Measurements from ENCODE around the gene ARID3A. TPM values are rescaled to one million over a fixed set of nuclear protein-coding genes. Genes with fewer than 3 reads are reported as not detected.
A peak's percentile ranks its signal among the peaks of the same experiment; 100 is the strongest.

The ARID3A gene
- total RNA-seq, 1 experiment from 2014 or later: 116 TPM

DNA sequence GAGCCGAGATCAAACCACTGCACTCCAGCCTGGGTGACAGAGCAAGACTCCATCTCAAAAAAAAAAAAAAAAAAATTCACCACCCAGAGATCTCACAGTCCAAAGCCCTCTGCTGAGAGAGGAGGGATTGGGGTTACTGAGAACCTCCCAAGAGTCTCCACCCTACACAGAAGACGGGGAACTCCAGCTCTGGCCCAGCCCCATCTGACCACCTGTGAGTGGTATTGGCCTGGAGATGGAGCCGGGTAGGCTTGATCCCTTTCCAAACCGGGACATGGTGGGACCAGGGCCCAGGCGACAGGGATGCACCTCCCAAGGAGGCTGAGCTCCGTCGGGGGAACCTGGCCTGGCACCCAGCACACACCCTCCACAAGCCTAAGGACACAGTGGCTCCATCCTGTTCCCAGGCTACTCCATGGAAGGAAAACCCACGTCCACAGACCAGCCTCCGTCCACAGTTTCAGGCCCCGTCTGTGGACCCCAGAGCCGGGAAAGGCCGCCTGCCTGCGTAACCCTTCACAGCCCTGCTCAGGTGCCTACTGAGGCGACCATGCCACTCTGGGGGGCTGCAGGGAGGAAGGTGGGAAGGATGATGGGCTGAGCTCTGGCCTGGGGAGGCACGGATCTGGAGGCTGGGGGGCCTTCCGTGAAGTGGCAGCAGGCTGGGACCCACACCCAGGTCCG lies 93.2 kb downstream of the ARID3A start:
- no peaks in the 10 kb centered on the region; the same call in 1 of the 2 replicates for H3K36me3 Mint-ChIP-seq
- H3K27me3 Mint-ChIP-seq (ENCODE audit: low read depth): no peaks in the 10 kb centered on the region
- H3K4me3 Mint-ChIP-seq: peak overlapping the region; percentile 83
- ChIA-PET CTCF (interaction anchor here (1.3 to 2.1 kb wide), 4 partner anchors 17 to 225 kb away, joined by 3 to 6 read pairs (median 4); partner anchors contain the start of genes ABCA7 and GRIN3B), POLR2A (interaction anchor here (0.5 kb wide), 1 partner anchor 8 kb away, joined by 3 read pairs; no protein-coding TSS in a partner anchor)
- H3K27ac Mint-ChIP-seq: peak overlapping the region; percentile 27; the same call in 1 of the 2 replicates
- H3K9me3 Mint-ChIP-seq: no peaks in the 10 kb centered on the region
- ATAC-seq (no peak), DNase-seq (ENCODE audit: low spot score) (no peak)
- TF ChIP-seq, protein P1, sequence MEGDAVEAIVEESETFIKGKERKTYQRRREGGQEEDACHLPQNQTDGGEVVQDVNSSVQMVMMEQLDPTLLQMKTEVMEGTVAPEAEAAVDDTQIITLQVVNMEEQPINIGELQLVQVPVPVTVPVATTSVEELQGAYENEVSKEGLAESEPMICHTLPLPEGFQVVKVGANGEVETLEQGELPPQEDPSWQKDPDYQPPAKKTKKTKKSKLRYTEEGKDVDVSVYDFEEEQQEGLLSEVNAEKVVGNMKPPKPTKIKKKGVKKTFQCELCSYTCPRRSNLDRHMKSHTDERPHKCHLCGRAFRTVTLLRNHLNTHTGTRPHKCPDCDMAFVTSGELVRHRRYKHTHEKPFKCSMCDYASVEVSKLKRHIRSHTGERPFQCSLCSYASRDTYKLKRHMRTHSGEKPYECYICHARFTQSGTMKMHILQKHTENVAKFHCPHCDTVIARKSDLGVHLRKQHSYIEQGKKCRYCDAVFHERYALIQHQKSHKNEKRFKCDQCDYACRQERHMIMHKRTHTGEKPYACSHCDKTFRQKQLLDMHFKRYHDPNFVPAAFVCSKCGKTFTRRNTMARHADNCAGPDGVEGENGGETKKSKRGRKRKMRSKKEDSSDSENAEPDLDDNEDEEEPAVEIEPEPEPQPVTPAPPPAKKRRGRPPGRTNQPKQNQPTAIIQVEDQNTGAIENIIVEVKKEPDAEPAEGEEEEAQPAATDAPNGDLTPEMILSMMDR (IDR thresholded peaks at IDR 0.05): no peak
- TF ChIP-seq, protein P2, sequence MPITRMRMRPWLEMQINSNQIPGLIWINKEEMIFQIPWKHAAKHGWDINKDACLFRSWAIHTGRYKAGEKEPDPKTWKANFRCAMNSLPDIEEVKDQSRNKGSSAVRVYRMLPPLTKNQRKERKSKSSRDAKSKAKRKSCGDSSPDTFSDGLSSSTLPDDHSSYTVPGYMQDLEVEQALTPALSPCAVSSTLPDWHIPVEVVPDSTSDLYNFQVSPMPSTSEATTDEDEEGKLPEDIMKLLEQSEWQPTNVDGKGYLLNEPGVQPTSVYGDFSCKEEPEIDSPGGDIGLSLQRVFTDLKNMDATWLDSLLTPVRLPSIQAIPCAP (CRISPR knock-in tag; IDR thresholded peaks at IDR 0.05): no peak
- TF ChIP-seq, protein P3, sequence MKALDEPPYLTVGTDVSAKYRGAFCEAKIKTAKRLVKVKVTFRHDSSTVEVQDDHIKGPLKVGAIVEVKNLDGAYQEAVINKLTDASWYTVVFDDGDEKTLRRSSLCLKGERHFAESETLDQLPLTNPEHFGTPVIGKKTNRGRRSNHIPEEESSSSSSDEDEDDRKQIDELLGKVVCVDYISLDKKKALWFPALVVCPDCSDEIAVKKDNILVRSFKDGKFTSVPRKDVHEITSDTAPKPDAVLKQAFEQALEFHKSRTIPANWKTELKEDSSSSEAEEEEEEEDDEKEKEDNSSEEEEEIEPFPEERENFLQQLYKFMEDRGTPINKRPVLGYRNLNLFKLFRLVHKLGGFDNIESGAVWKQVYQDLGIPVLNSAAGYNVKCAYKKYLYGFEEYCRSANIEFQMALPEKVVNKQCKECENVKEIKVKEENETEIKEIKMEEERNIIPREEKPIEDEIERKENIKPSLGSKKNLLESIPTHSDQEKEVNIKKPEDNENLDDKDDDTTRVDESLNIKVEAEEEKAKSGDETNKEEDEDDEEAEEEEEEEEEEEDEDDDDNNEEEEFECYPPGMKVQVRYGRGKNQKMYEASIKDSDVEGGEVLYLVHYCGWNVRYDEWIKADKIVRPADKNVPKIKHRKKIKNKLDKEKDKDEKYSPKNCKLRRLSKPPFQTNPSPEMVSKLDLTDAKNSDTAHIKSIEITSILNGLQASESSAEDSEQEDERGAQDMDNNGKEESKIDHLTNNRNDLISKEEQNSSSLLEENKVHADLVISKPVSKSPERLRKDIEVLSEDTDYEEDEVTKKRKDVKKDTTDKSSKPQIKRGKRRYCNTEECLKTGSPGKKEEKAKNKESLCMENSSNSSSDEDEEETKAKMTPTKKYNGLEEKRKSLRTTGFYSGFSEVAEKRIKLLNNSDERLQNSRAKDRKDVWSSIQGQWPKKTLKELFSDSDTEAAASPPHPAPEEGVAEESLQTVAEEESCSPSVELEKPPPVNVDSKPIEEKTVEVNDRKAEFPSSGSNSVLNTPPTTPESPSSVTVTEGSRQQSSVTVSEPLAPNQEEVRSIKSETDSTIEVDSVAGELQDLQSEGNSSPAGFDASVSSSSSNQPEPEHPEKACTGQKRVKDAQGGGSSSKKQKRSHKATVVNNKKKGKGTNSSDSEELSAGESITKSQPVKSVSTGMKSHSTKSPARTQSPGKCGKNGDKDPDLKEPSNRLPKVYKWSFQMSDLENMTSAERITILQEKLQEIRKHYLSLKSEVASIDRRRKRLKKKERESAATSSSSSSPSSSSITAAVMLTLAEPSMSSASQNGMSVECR (CRISPR knock-in tag; IDR thresholded peaks at IDR 0.05; ENCODE audit: borderline replicate concordance): no peak
- TF ChIP-seq, protein P4, sequence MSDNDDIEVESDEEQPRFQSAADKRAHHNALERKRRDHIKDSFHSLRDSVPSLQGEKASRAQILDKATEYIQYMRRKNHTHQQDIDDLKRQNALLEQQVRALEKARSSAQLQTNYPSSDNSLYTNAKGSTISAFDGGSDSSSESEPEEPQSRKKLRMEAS (CRISPR knock-in tag; IDR thresholded peaks at IDR 0.05): no peak
- TF ChIP-seq FOXP1 (CRISPR knock-in tag; IDR thresholded peaks at IDR 0.05; ENCODE audit: borderline replicate concordance) (no peak), GTF2I (CRISPR knock-in tag; conservative IDR thresholded peaks at IDR 0.05) (no peak), ZNF423 (CRISPR knock-in tag; IDR thresholded peaks at IDR 0.05) (no peak), ZNF263 (CRISPR knock-in tag; IDR thresholded peaks at IDR 0.05; ENCODE audit: low read depth) (no peak), ZBTB21 (CRISPR knock-in tag; IDR thresholded peaks at IDR 0.05; ENCODE audit: borderline replicate concordance) (no peak), IRF2 (CRISPR knock-in tag; IDR thresholded peaks at IDR 0.05; ENCODE audit: borderline replicate concordance, low read depth) (no peak)
- TF ChIP-seq, protein P5, sequence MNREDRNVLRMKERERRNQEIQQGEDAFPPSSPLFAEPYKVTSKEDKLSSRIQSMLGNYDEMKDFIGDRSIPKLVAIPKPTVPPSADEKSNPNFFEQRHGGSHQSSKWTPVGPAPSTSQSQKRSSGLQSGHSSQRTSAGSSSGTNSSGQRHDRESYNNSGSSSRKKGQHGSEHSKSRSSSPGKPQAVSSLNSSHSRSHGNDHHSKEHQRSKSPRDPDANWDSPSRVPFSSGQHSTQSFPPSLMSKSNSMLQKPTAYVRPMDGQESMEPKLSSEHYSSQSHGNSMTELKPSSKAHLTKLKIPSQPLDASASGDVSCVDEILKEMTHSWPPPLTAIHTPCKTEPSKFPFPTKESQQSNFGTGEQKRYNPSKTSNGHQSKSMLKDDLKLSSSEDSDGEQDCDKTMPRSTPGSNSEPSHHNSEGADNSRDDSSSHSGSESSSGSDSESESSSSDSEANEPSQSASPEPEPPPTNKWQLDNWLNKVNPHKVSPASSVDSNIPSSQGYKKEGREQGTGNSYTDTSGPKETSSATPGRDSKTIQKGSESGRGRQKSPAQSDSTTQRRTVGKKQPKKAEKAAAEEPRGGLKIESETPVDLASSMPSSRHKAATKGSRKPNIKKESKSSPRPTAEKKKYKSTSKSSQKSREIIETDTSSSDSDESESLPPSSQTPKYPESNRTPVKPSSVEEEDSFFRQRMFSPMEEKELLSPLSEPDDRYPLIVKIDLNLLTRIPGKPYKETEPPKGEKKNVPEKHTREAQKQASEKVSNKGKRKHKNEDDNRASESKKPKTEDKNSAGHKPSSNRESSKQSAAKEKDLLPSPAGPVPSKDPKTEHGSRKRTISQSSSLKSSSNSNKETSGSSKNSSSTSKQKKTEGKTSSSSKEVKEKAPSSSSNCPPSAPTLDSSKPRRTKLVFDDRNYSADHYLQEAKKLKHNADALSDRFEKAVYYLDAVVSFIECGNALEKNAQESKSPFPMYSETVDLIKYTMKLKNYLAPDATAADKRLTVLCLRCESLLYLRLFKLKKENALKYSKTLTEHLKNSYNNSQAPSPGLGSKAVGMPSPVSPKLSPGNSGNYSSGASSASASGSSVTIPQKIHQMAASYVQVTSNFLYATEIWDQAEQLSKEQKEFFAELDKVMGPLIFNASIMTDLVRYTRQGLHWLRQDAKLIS (CRISPR knock-in tag; IDR thresholded peaks at IDR 0.05; ENCODE audit: borderline replicate concordance): no peak
- H3K4me1 Mint-ChIP-seq: peaks cover 28% of the 10 kb centered on the region

DNA sequence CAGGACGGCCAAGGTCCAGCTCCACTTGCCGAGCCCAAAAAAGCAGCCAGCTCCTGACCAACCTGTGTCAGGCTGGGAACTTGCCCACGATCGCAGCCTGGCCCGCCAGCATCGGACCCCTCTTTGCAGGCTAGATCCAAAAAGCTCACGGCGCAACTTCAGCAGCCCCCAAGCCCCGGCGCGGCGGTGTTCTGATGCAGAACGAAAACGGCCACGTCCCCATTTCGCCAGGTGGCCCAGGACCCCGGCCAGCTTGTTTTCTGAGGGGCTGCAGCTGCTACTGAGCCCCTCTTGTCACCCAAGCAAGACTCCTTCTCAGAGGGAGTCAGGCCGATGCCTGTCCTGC lies 93.8 kb downstream of the ARID3A start:
- Mint-ChIP-seq H3K36me3 (no peaks in the 10 kb centered on the region), H3K9me3 (no peaks in the 10 kb centered on the region), H3K4me3 (peak overlapping the region; percentile 83), H3K27ac (no peak overlapping the region), H3K27me3 (ENCODE audit: low read depth) (no peaks in the 10 kb centered on the region), H3K4me1 (peaks cover 28% of the 10 kb centered on the region)
- no peak for DNase-seq (ENCODE audit: low spot score)
- no peak for ATAC-seq
- CTCF ChIA-PET: interaction anchor here (1.3 to 2.1 kb wide), 4 partner anchors 16 to 225 kb away, joined by 3 to 6 read pairs (median 4); partner anchors contain the start of genes ABCA7 and GRIN3B
- POLR2A ChIA-PET: interaction anchor here (0.5 to 0.6 kb wide), 2 partner anchors 8 to 386 kb away, joined by 3 to 5 read pairs; no protein-coding TSS in a partner anchor
- no peak for TF ChIP-seq ZNF121 (CRISPR knock-in tag; IDR thresholded peaks at IDR 0.05)
- no peak for TF ChIP-seq NFATC4 (CRISPR knock-in tag; IDR thresholded peaks at IDR 0.05)
- TF ChIP-seq, protein P5 (CRISPR knock-in tag; IDR thresholded peaks at IDR 0.05; ENCODE audit: borderline replicate concordance): no peak
- TF ChIP-seq, protein P6, sequence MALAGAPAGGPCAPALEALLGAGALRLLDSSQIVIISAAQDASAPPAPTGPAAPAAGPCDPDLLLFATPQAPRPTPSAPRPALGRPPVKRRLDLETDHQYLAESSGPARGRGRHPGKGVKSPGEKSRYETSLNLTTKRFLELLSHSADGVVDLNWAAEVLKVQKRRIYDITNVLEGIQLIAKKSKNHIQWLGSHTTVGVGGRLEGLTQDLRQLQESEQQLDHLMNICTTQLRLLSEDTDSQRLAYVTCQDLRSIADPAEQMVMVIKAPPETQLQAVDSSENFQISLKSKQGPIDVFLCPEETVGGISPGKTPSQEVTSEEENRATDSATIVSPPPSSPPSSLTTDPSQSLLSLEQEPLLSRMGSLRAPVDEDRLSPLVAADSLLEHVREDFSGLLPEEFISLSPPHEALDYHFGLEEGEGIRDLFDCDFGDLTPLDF (CRISPR knock-in tag; IDR thresholded peaks at IDR 0.05): no peak

Measured in WTC11 (cell line).